DND-41 (cell line): Measurements from ENCODE around the gene IPO8.

Experiments used
- ATAC-seq: fragments of 200-7000 bp; cut with Tn5 transposase; 3 replicates; pipeline ENCODE4 v1.9.1; 2021; ENCODE audit warnings: low read depth; ENCODE audit not compliant: insufficient read depth
- DNase-seq: peaks from one replicate; pipeline ENCODE4 v3.0.0-alpha.2; 2020
- H2AFZ ChIP-seq: 2 replicates; pipeline ENCODE4 v1.6.0; 2012; ENCODE audit warnings: low read depth, low read length
- H3K27ac ChIP-seq: 2 replicates; pipeline ENCODE4 v1.5.1; 2012; ENCODE audit warnings: low read length, inconsistent platforms
- H3K27me3 ChIP-seq: fragments of 200-600 bp; sonication (generic); 2 replicates; pipeline ENCODE4 v1.6.0; 2012; ENCODE audit warnings: low read length, mild to moderate bottlenecking, inconsistent platforms; ENCODE audit not compliant: insufficient read depth, poor library complexity
- H3K36me3 ChIP-seq: 2 replicates; pipeline ENCODE4 v1.5.1; 2012; ENCODE audit warnings: low read length, inconsistent platforms; ENCODE audit not compliant: insufficient read depth
- H3K4me1 ChIP-seq: 2 replicates; pipeline ENCODE4 v1.5.1; 2012; ENCODE audit warnings: mild to moderate bottlenecking, low read length; ENCODE audit not compliant: insufficient read depth
- H3K4me2 ChIP-seq: 2 replicates; pipeline ENCODE4 v1.6.0; 2012; ENCODE audit warnings: mild to moderate bottlenecking, moderate library complexity, low read length, inconsistent platforms; ENCODE audit not compliant: insufficient read depth
- H3K4me3 ChIP-seq, 2 experiments: fragments of 200-600 bp in 1 of 2; shearing (Covaris generic) in 1 of 2; 2 replicates each; pipeline ENCODE4 v1.5.1; 2012 to 2016; ENCODE audit warnings: inconsistent platforms in 2 of 2, low read length in 2 of 2, mild to moderate bottlenecking in 2 of 2, low read depth in 1 of 2, moderate library complexity in 1 of 2
- H3K79me2 ChIP-seq: 2 replicates; pipeline ENCODE4 v1.6.0; 2012; ENCODE audit warnings: low read length, inconsistent platforms; ENCODE audit not compliant: insufficient read depth
- H3K9ac ChIP-seq: 2 replicates; pipeline ENCODE4 v1.6.0; 2012; ENCODE audit warnings: low read depth, mild to moderate bottlenecking, inconsistent platforms, low read length, moderate library complexity
- H3K9me3 ChIP-seq: 2 replicates; pipeline ENCODE4 v1.5.1; 2012; ENCODE audit warnings: low read length, moderate library complexity, mild to moderate bottlenecking, inconsistent platforms; ENCODE audit not compliant: insufficient read depth, severe bottlenecking
- H4K20me1 ChIP-seq: 2 replicates; pipeline ENCODE4 v1.6.0; 2012; ENCODE audit warnings: low read length; ENCODE audit not compliant: insufficient read depth
- EZH2 ChIP-seq: IDR thresholded peaks from 3 replicates; pipeline ENCODE4 v1.6.1; 2012; ENCODE audit warnings: borderline replicate concordance, low read depth, mild to moderate bottlenecking, moderate library complexity, low read length, inconsistent platforms; ENCODE audit not compliant: severe bottlenecking
- TF ChIP-seq, protein P1 (sequence below): IDR thresholded peaks from 2 replicates; pipeline ENCODE4 v1.5.1; 2012; ENCODE audit warnings: borderline replicate concordance, low read length, moderate library complexity, mild to moderate bottlenecking; ENCODE audit not compliant: poor library complexity, severe bottlenecking; ENCODE audit errors: extremely low read depth

The IPO8 gene

GRCh38 chr12:30585877-30586276, 109.8 kb downstream of the IPO8 start:
- Histone ChIP-seq H3K27me3 (no peaks in the 10 kb centered on the region), H4K20me1 (no peaks in the 10 kb centered on the region), H3K4me2 (no peak overlapping the region), H3K9ac (no peak overlapping the region), H3K9me3 (no peaks in the 10 kb centered on the region), H3K4me1 (no peaks in the 10 kb centered on the region), H3K79me2 (no peaks in the 10 kb centered on the region), H3K36me3 (no peaks in the 10 kb centered on the region), H3K4me3 (no peak overlapping the region), H3K27ac (no peak overlapping the region), H2AFZ (no peak overlapping the region)
- TF ChIP-seq, protein P1, sequence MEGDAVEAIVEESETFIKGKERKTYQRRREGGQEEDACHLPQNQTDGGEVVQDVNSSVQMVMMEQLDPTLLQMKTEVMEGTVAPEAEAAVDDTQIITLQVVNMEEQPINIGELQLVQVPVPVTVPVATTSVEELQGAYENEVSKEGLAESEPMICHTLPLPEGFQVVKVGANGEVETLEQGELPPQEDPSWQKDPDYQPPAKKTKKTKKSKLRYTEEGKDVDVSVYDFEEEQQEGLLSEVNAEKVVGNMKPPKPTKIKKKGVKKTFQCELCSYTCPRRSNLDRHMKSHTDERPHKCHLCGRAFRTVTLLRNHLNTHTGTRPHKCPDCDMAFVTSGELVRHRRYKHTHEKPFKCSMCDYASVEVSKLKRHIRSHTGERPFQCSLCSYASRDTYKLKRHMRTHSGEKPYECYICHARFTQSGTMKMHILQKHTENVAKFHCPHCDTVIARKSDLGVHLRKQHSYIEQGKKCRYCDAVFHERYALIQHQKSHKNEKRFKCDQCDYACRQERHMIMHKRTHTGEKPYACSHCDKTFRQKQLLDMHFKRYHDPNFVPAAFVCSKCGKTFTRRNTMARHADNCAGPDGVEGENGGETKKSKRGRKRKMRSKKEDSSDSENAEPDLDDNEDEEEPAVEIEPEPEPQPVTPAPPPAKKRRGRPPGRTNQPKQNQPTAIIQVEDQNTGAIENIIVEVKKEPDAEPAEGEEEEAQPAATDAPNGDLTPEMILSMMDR: no peak
- TF ChIP-seq EZH2: no peak
- DNase-seq (no peak), ATAC-seq (no peak)

DNA sequence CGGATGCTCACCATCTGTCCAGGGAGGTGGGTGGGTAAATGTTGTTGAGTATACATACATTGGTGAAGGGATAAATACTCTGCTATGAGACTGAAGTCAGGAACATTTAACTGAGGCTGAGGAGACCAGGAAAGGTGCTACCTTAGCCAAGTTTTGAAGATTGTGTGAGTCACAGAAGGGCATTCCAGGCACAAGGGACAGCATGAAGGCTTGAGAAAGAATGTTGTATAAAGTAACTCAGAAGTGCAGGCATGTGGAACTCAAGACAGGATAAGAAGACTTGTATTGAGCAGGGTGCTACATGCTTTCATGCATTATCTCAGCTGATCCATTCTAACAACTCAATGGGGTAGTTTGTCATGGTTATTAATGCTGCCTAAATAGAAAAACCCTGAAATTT, 112.7 kb downstream of the IPO8 start:
- no peak for ATAC-seq
- H3K4me3 ChIP-seq: no peak overlapping the region

GRCh38 chr12:30580344-30580743, 115.3 kb downstream of the IPO8 start:
- H2AFZ ChIP-seq: no peak overlapping the region
- H4K20me1 ChIP-seq: no peaks in the 10 kb centered on the region
- no peak for TF ChIP-seq EZH2
- TF ChIP-seq, protein P1: no peak
- no peak overlapping the region for H3K4me3 ChIP-seq
- H3K27ac ChIP-seq: no peak overlapping the region
- no peaks in the 10 kb centered on the region for H3K27me3 ChIP-seq
- H3K79me2 ChIP-seq: no peaks in the 10 kb centered on the region
- H3K4me1 ChIP-seq: no peaks in the 10 kb centered on the region
- DNase-seq (no peak), ATAC-seq (no peak)
- no peak overlapping the region for H3K9ac ChIP-seq
- no peak overlapping the region for H3K4me2 ChIP-seq
- no peaks in the 10 kb centered on the region for H3K9me3 ChIP-seq
- H3K36me3 ChIP-seq: no peaks in the 10 kb centered on the region

More for the DNA sequence above, 112.7 kb downstream of the IPO8 start:
- no peak overlapping the region for H3K27ac ChIP-seq
- H3K36me3 ChIP-seq: no peaks in the 10 kb centered on the region
- no peaks in the 10 kb centered on the region for H4K20me1 ChIP-seq
- H3K4me1 ChIP-seq: no peaks in the 10 kb centered on the region
- H3K9ac ChIP-seq: no peak overlapping the region
- no peak overlapping the region for H3K4me2 ChIP-seq
- no peaks in the 10 kb centered on the region for H3K27me3 ChIP-seq
- no peaks in the 10 kb centered on the region for H3K79me2 ChIP-seq
- TF ChIP-seq, protein P1: no peak
- TF ChIP-seq EZH2: no peak
- DNase-seq: no peak
- H3K9me3 ChIP-seq: no peaks in the 10 kb centered on the region
- no peak overlapping the region for H2AFZ ChIP-seq
